Ascending aorta (tissue), 2 donors: ENCODE data around the gene CHST11. TPM values are rescaled to one million over a fixed set of nuclear protein-coding genes. Genes with fewer than 3 reads are reported as not detected.
"Not testable (repeated sequence)": the region's sequence is repeated elsewhere in the genome, so short reads cannot be mapped to it uniquely, and the experiment has no call there.

Experiments used
- DNase-seq, 2 donors: peaks; one replicate each; pipeline ENCODE4 v3.0.0-alpha.2; 2019; ENCODE audit warnings: low spot score in 2 of 2
- H3K27ac ChIP-seq, 2 donors: fragments of 200-600 bp; sonication (generic); one replicate each; pipeline ENCODE4 v1.5.1; 2016 to 2017; ENCODE audit warnings: mild to moderate bottlenecking in 1 of 2
- H3K27me3 ChIP-seq: fragments of 200-600 bp; sonication (generic); one replicate; pipeline ENCODE4 v1.5.1; 2017
- H3K36me3 ChIP-seq, 2 donors: fragments of 200-600 bp; sonication (generic); one replicate each; pipeline ENCODE4 v1.5.1; 2016
- H3K4me1 ChIP-seq, 2 donors: fragments of 200-600 bp; sonication (generic); one replicate each; pipeline ENCODE4 v1.5.1; 2016 to 2017; ENCODE audit warnings: mild to moderate bottlenecking in 1 of 2
- H3K4me3 ChIP-seq, 2 donors: fragments of 200-600 bp; sonication (generic); one replicate each; pipeline ENCODE4 v1.5.1; 2016 to 2017; ENCODE audit warnings: mild to moderate bottlenecking in 1 of 2
- H3K9me3 ChIP-seq, 2 donors: fragments of 200-600 bp; sonication (generic); one replicate each; pipeline ENCODE4 v1.5.1; 2016
- CTCF ChIP-seq, 3 experiments: fragments of 200-600 bp in 2 of 3; fragments of 450-650 bp in 1 of 3; sonication (generic) in 2 of 3; IDR thresholded peaks; one replicate each; pipeline ENCODE4 v1.5.1; 2016 to 2019; ENCODE audit warnings: antibody characterized with exemption in 3 of 3, mild to moderate bottlenecking in 1 of 3, moderate library complexity in 1 of 3
- intact Hi-C: fragments of 100-400 bp; cut with DNase I; formaldehyde crosslinking; loops from one replicate; pipeline ENCODE4 v1.15.1; 2023
- total RNA-seq: library from RNA; depleted of rRNA; stranded (reverse); fragments of >200 nt; gene quantifications from one replicate; pipeline ENCODE4 v1.1.0, GENCODE V29; 2016

CHST11 gene
- total RNA-seq, 1 donor from 2014 or later = 63.2 TPM

- intact Hi-C loops = no loop called here
- no peak for DNase-seq
- H3K27me3 ChIP-seq = no peaks in the 10 kb centered on the region
- H3K4me3 ChIP-seq = no peak overlapping the region
- H3K9me3 ChIP-seq = no peaks in the 10 kb centered on the region
- no peak for TF ChIP-seq CTCF (IDR thresholded peaks at IDR 0.05)
- no peaks in the 10 kb centered on the region for H3K36me3 ChIP-seq
- no peak overlapping the region for H3K27ac ChIP-seq
- H3K4me1 ChIP-seq = no peaks in the 10 kb centered on the region
Measured at GRCh38 chr12:104555648-104556047, 98.9 kb downstream of the CHST11 start.

GRCh38 chr12:104557488-104558195, 100.9 kb downstream of the CHST11 start:
- Histone ChIP-seq H3K36me3 (no peaks in the 10 kb centered on the region), H3K4me1 (no peaks in the 10 kb centered on the region), H3K27ac (no peak overlapping the region), H3K4me3 (no peak overlapping the region), H3K27me3 (no peaks in the 10 kb centered on the region), H3K9me3 (no peaks in the 10 kb centered on the region)
- intact Hi-C loops = no loop called here
- no peak for TF ChIP-seq CTCF (IDR thresholded peaks at IDR 0.05)
- no peak for DNase-seq

GRCh38 chr12:104560881-104561280, 104.1 kb downstream of the CHST11 start:
- DNase-seq = no peak

GRCh38 chr12:104562763-104563162, 106.0 kb downstream of the CHST11 start:
- H3K4me3 ChIP-seq = no peak overlapping the region
- no peaks in the 10 kb centered on the region for H3K4me1 ChIP-seq
- H3K27ac ChIP-seq = no peak overlapping the region
- H3K36me3 ChIP-seq = no peaks in the 10 kb centered on the region
- no peaks in the 10 kb centered on the region for H3K27me3 ChIP-seq
- no peaks in the 10 kb centered on the region for H3K9me3 ChIP-seq
- TF ChIP-seq CTCF (IDR thresholded peaks at IDR 0.05) = no peak
- intact Hi-C loops = no loop called here
- DNase-seq = no peak

More at GRCh38 chr12:104560881-104561280, 104.1 kb downstream of the CHST11 start:
- Histone ChIP-seq H3K27ac (no peak overlapping the region), H3K9me3 (no peaks in the 10 kb centered on the region), H3K4me3 (no peak overlapping the region), H3K4me1 (no peaks in the 10 kb centered on the region), H3K27me3 (no peaks in the 10 kb centered on the region), H3K36me3 (no peaks in the 10 kb centered on the region)
- intact Hi-C loops = no loop called here
- TF ChIP-seq CTCF (IDR thresholded peaks at IDR 0.05) = no peak

GRCh38 chr12:104564662-104565061, 107.9 kb downstream of the CHST11 start:
- H3K27me3 ChIP-seq, H3K36me3 ChIP-seq, H3K27ac ChIP-seq, DNase-seq, H3K4me1 ChIP-seq, H3K9me3 ChIP-seq, H3K4me3 ChIP-seq, intact Hi-C loops: not testable (repeated sequence)

- no peak for DNase-seq
- Histone ChIP-seq H3K27ac (peak overlapping the region in 1 of 2 donors; percentile 22), H3K27me3 (no peaks in the 10 kb centered on the region), H3K4me3 (no peak overlapping the region), H3K4me1 (no peaks in the 10 kb centered on the region), H3K9me3 (no peaks in the 10 kb centered on the region), H3K36me3 (no peaks in the 10 kb centered on the region)
- intact Hi-C loops = no loop called here
- TF ChIP-seq CTCF (IDR thresholded peaks at IDR 0.05) = no peak
Measured at GRCh38 chr12:104565606-104566243, 109.0 kb downstream of the CHST11 start.
